Activated effector memory CD4-positive, alpha-beta T cell treated with Interleukin-2 at 50 U/mL for 16 hours (primary cell): ENCODE measurements around the gene TMEM267.
"Not testable (repeated sequence)": the region's sequence is repeated elsewhere in the genome, so short reads cannot be mapped to it uniquely, and the experiment has no call there.

Experiments used
- DNase-seq: peaks from one replicate; pipeline ENCODE4 v3.0.0-alpha.2; 2020

TMEM267 gene

DNA sequence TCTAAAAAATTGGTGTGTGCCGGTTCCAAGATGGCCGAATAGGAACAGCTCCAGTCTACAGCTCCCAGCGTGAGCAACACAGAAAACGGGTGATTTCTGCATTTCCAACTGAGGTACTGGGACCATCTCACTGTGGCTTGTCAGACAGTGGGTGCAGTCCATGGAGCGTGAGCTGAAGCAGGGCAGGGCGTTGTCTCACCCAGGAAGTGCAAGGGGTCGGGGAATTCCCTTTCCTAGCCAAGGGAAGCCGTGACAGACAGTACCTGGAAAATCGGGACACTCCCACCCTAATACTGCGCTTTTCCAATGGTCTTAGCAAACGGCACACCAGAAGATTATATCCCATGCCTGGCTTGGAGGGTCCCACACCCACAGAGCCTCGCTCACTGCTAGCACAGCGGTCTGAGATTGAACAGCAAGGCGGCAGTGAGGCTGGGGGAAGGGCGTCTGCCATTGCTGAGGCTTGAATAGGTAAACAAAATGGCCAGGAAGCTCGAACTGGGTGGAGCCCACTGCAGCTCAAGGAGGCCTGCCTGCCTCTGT, 81.1 kb downstream of the TMEM267 start:
- not testable (repeated sequence) for DNase-seq

DNA sequence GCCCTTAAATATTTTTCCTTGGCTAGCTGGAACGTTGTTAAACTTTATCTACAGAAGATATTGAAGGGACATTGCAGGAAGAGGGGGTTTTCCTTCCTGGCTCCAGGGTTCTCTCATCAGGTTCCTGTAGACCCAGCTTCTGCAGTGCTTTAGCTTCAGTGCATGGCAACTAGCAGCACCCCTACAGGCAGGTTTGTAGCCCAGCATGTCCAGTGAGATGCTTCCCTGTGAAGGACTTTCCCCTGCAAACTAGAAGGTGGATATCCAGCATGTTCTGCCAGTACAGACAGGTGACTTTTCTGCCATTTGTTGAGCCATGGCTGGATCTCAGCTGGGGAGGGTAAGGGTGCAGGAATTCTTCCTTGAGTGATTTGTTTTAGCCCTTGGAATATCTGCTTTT, 81.8 kb downstream of the TMEM267 start:
- DNase-seq = no peak

DNA sequence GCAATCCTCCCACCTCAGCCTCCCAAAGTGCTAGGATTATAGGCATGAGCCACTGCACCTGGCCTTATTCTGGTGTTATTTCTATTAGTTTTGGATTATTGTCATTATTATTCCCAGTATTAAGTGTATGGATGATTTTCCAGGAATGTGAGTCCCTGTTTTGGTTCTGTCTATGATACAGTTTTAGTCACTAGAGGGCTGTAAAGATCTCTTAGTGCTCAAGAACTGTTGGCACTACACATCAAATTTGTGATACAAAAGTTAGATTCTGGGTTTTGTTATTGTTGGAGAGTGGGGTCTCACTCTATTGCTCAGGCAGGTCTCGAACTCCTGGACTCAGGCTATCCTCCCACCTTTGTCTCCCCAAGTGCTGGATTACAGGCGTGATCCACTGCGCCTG, 83.6 kb downstream of the TMEM267 start:
- no peak for DNase-seq

GRCh38 chr5:43396762-43397304, 86.8 kb downstream of the TMEM267 start:
- DNase-seq = peak; percentile 53
